ENCODE results near the gene EMILIN2.

EMILIN2 gene

DNA sequence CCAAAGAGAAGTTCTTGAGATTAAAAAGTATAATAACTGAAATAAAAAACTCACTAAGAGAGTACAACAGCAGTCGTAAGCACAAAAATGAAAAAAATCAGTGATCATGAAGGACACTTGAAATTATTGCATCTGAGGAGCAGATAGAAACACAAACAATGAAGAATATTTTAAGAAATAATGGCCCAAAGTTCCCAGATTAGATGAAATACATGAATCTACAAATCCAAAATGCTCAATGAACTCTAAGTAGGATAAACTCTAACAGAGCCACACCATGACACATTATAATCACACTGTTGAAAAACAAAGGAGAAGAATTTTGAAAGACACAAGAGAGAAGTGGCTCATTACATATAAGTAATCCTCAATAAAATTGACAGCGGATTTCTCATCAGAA lies 31.9 kb upstream of the EMILIN2 start:
- H3K36me3 ChIP-seq (ENCODE audit: insufficient read depth, low read length): no peaks in the 10 kb centered on the region
- TF ChIP-seq, protein P1, sequence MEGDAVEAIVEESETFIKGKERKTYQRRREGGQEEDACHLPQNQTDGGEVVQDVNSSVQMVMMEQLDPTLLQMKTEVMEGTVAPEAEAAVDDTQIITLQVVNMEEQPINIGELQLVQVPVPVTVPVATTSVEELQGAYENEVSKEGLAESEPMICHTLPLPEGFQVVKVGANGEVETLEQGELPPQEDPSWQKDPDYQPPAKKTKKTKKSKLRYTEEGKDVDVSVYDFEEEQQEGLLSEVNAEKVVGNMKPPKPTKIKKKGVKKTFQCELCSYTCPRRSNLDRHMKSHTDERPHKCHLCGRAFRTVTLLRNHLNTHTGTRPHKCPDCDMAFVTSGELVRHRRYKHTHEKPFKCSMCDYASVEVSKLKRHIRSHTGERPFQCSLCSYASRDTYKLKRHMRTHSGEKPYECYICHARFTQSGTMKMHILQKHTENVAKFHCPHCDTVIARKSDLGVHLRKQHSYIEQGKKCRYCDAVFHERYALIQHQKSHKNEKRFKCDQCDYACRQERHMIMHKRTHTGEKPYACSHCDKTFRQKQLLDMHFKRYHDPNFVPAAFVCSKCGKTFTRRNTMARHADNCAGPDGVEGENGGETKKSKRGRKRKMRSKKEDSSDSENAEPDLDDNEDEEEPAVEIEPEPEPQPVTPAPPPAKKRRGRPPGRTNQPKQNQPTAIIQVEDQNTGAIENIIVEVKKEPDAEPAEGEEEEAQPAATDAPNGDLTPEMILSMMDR (IDR thresholded peaks at IDR 0.05; ENCODE audit: low read length): no peak
- TF ChIP-seq EZH2 (IDR thresholded peaks at IDR 0.05; ENCODE audit: borderline replicate concordance, low read length): no peak
- H3K9ac ChIP-seq (ENCODE audit: low read length): no peak overlapping the region
- H3K4me2 ChIP-seq (ENCODE audit: low read length): no peak overlapping the region
- H3K27ac ChIP-seq (ENCODE audit: low read depth, low read length, poor library complexity, severe bottlenecking): no peak overlapping the region
- no peaks in the 10 kb centered on the region for H3F3A ChIP-seq (ENCODE audit: insufficient read depth, low read length)
- H3K79me2 ChIP-seq (ENCODE audit: insufficient read depth, low read length): no peaks in the 10 kb centered on the region
- no peaks in the 10 kb centered on the region for H3K27me3 ChIP-seq (ENCODE audit: insufficient read depth, low read length)
- H3K9me3 ChIP-seq (ENCODE audit: low read length): no peaks in the 10 kb centered on the region
- H3K4me1 ChIP-seq (ENCODE audit: insufficient read depth, low read length, severe bottlenecking): no peaks in the 10 kb centered on the region
- H4K20me1 ChIP-seq (ENCODE audit: insufficient read depth, low read length): no peaks in the 10 kb centered on the region
- H2AFZ ChIP-seq (ENCODE audit: low read length): no peak overlapping the region
- H3K9me2 ChIP-seq (ENCODE audit: low read depth, low read length): no peaks in the 10 kb centered on the region
- H3K4me3 ChIP-seq (ENCODE audit: low read depth, low read length, poor library complexity, severe bottlenecking): no peak overlapping the region

DNA sequence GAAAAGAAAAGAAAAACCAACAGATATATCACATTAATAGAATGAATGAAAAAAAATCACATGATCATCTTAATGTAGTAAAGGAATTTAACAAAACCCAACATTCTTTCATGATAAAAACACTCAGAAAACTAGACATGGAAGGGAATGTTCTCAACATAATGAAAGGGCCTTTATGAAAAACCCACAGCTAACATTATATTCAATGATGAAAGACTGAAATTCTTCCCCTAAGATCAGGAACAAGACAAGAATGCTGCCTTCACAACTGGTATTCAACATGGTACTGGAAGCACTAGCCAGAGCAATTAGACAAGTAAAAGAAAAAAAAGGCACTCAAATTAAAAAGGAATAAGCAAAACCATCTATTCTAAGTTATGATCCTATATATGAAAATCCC lies 28.5 kb upstream of the EMILIN2 start:
- Histone ChIP-seq H3K9me2 (ENCODE audit: low read depth, low read length) (no peaks in the 10 kb centered on the region), H2AFZ (ENCODE audit: low read length) (no peak overlapping the region), H3K4me2 (ENCODE audit: low read length) (no peak overlapping the region), H4K20me1 (ENCODE audit: insufficient read depth, low read length) (no peaks in the 10 kb centered on the region), H3K27me3 (ENCODE audit: insufficient read depth, low read length) (no peaks in the 10 kb centered on the region), H3F3A (ENCODE audit: insufficient read depth, low read length) (no peaks in the 10 kb centered on the region), H3K79me2 (ENCODE audit: insufficient read depth, low read length) (no peaks in the 10 kb centered on the region), H3K9ac (ENCODE audit: low read length) (no peak overlapping the region), H3K4me3 (ENCODE audit: low read depth, low read length, poor library complexity, severe bottlenecking) (no peak overlapping the region), H3K36me3 (ENCODE audit: insufficient read depth, low read length) (no peaks in the 10 kb centered on the region), H3K4me1 (ENCODE audit: insufficient read depth, low read length, severe bottlenecking) (no peaks in the 10 kb centered on the region), H3K27ac (ENCODE audit: low read depth, low read length, poor library complexity, severe bottlenecking) (no peak overlapping the region), H3K9me3 (ENCODE audit: low read length) (no peaks in the 10 kb centered on the region)
- TF ChIP-seq, protein P1 (IDR thresholded peaks at IDR 0.05; ENCODE audit: low read length): no peak
- TF ChIP-seq EZH2 (IDR thresholded peaks at IDR 0.05; ENCODE audit: borderline replicate concordance, low read length): no peak

DNA sequence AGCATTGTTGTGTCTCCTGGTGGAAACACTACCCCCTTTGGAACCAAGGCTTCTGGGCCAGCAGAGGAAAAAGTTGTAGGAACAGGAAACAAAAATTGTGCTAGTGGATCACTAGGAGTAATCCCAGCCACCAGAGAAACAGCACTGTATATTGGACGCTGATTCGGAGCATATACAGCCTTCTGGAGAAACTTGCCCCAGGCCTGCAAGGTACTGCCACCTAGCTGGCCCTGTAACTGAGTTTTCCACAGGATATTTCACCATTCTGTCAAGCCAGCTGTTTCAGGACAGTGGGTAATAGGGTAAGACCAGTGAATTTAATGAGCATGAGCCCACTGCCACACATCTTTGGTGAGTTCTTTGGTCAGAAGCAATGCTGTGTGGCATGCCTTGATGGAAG lies 25.1 kb upstream of the EMILIN2 start:
- no peak overlapping the region for H3K4me3 ChIP-seq (ENCODE audit: low read depth, low read length, poor library complexity, severe bottlenecking)
- no peaks in the 10 kb centered on the region for H3K79me2 ChIP-seq (ENCODE audit: insufficient read depth, low read length)
- H3K27me3 ChIP-seq (ENCODE audit: insufficient read depth, low read length): no peaks in the 10 kb centered on the region
- H3F3A ChIP-seq (ENCODE audit: insufficient read depth, low read length): no peaks in the 10 kb centered on the region
- no peak overlapping the region for H3K4me2 ChIP-seq (ENCODE audit: low read length)
- H3K9me2 ChIP-seq (ENCODE audit: low read depth, low read length): no peaks in the 10 kb centered on the region
- H3K27ac ChIP-seq (ENCODE audit: low read depth, low read length, poor library complexity, severe bottlenecking): no peak overlapping the region
- no peaks in the 10 kb centered on the region for H3K4me1 ChIP-seq (ENCODE audit: insufficient read depth, low read length, severe bottlenecking)
- H3K36me3 ChIP-seq (ENCODE audit: insufficient read depth, low read length): no peaks in the 10 kb centered on the region
- no peaks in the 10 kb centered on the region for H4K20me1 ChIP-seq (ENCODE audit: insufficient read depth, low read length)
- H2AFZ ChIP-seq (ENCODE audit: low read length): no peak overlapping the region
- TF ChIP-seq, protein P1 (IDR thresholded peaks at IDR 0.05; ENCODE audit: low read length): no peak
- TF ChIP-seq EZH2 (IDR thresholded peaks at IDR 0.05; ENCODE audit: borderline replicate concordance, low read length): no peak
- no peak overlapping the region for H3K9ac ChIP-seq (ENCODE audit: low read length)
- no peaks in the 10 kb centered on the region for H3K9me3 ChIP-seq (ENCODE audit: low read length)

All from OCI-LY1 (cell line).